SK-N-SH treated with all-trans-retinoic acid at 6 μM for 48 hours (cell line): ENCODE measurements around the gene TRIM31.

Experiments used
- ARNTL ChIP-seq: fragments of 450-650 bp; formaldehyde crosslinking; IDR thresholded peaks from 2 replicates; pipeline ENCODE4 v1.5.0; 2020; ENCODE audit warnings: low read depth, mild to moderate bottlenecking, moderate library complexity, borderline replicate concordance
- CSDC2 ChIP-seq: fragments of 250-450 bp; sonication (Bioruptor Pico); IDR thresholded peaks from 2 replicates; pipeline ENCODE4 v1.5.0; 2020; ENCODE audit warnings: mild to moderate bottlenecking, moderate library complexity
- ESRRG ChIP-seq: fragments of 250-450 bp; sonication (Bioruptor Pico); IDR thresholded peaks from 2 replicates; pipeline ENCODE4 v1.6.1; 2021; ENCODE audit warnings: mild to moderate bottlenecking
- GLIS3 ChIP-seq: fragments of 250-450 bp; sonication (Bioruptor Pico); IDR thresholded peaks from 2 replicates; pipeline ENCODE4 v1.5.0; 2020; ENCODE audit warnings: mild to moderate bottlenecking, moderate library complexity
- PATZ1 ChIP-seq: fragments of 250-450 bp; sonication (Bioruptor Pico); IDR thresholded peaks from 2 replicates; pipeline ENCODE4 v1.8.0; 2020; ENCODE audit warnings: mild to moderate bottlenecking, moderate library complexity, borderline replicate concordance
- POU6F1 ChIP-seq: fragments of 250-450 bp; sonication (Bioruptor Pico); IDR thresholded peaks from 2 replicates; pipeline ENCODE4 v1.8.0; 2021; ENCODE audit warnings: low read depth, mild to moderate bottlenecking, moderate library complexity, borderline replicate concordance
- RARB ChIP-seq: fragments of 250-450 bp; sonication (Bioruptor Pico); IDR thresholded peaks from 2 replicates; pipeline ENCODE4 v1.8.0; 2021; ENCODE audit warnings: mild to moderate bottlenecking, moderate library complexity
- TOX ChIP-seq: fragments of 250-450 bp; sonication (Bioruptor Pico); IDR thresholded peaks from 2 replicates; pipeline ENCODE4 v1.8.0; 2021; ENCODE audit warnings: mild to moderate bottlenecking, moderate library complexity, borderline replicate concordance
- ZC3H10 ChIP-seq: fragments of 250-450 bp; sonication (Bioruptor Pico); IDR thresholded peaks from 2 replicates; pipeline ENCODE4 v1.5.1; 2021; ENCODE audit warnings: mild to moderate bottlenecking, moderate library complexity
- ZFP3 ChIP-seq: fragments of 250-450 bp; sonication (Bioruptor Pico); IDR thresholded peaks from 2 replicates; pipeline ENCODE4 v1.5.0; 2020; ENCODE audit warnings: mild to moderate bottlenecking, moderate library complexity
- ZFP30 ChIP-seq: fragments of 450-650 bp; formaldehyde crosslinking; IDR thresholded peaks from 2 replicates; pipeline ENCODE4 v1.5.0; 2022; ENCODE audit warnings: mild to moderate bottlenecking, moderate library complexity
- ZNF565 ChIP-seq: fragments of 450-650 bp; formaldehyde crosslinking; conservative IDR thresholded peaks from 2 replicates; pipeline ENCODE4 v1.5.0; 2020; ENCODE audit warnings: low read depth, mild to moderate bottlenecking, moderate library complexity
- ZNF8 ChIP-seq: fragments of 450-650 bp; formaldehyde crosslinking; IDR thresholded peaks from 2 replicates; pipeline ENCODE4 v1.5.0; 2020; ENCODE audit warnings: mild to moderate bottlenecking, moderate library complexity
- TF ChIP-seq, protein P1 (sequence below): fragments of 250-450 bp; sonication (Bioruptor Pico); IDR thresholded peaks from 2 replicates; pipeline ENCODE4 v1.5.1; 2020; ENCODE audit warnings: low read depth, mild to moderate bottlenecking, moderate library complexity

GRCh38 chr6:30160785-30161531, 48.1 kb upstream of the TRIM31 start, which contains the start of gene TRIM10:
- TF ChIP-seq PATZ1 (CRISPR knock-in tag): no peak
- TF ChIP-seq ZC3H10 (CRISPR knock-in tag): no peak
- TF ChIP-seq ZFP30 (CRISPR knock-in tag): no peak
- TF ChIP-seq POU6F1 (CRISPR knock-in tag): no peak
- no peak for TF ChIP-seq ESRRG (CRISPR knock-in tag)
- no peak for TF ChIP-seq TOX (CRISPR knock-in tag)
- TF ChIP-seq RARB (CRISPR knock-in tag): no peak
- TF ChIP-seq ZFP3 (CRISPR knock-in tag): no peak
- TF ChIP-seq GLIS3: no peak
- TF ChIP-seq ZNF8 (CRISPR knock-in tag): no peak
- TF ChIP-seq CSDC2 (CRISPR knock-in tag): no peak
- TF ChIP-seq ARNTL (CRISPR knock-in tag): no peak
- TF ChIP-seq ZNF565: no peak
- TF ChIP-seq, protein P1, sequence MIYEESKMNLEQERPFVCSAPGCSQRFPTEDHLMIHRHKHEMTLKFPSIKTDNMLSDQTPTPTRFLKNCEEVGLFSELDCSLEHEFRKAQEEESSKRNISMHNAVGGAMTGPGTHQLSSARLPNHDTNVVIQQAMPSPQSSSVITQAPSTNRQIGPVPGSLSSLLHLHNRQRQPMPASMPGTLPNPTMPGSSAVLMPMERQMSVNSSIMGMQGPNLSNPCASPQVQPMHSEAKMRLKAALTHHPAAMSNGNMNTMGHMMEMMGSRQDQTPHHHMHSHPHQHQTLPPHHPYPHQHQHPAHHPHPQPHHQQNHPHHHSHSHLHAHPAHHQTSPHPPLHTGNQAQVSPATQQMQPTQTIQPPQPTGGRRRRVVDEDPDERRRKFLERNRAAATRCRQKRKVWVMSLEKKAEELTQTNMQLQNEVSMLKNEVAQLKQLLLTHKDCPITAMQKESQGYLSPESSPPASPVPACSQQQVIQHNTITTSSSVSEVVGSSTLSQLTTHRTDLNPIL: no peak
